GM18502 (cell line): ENCODE measurements around the gene EML3.
A peak's percentile ranks its signal among the peaks of the same experiment; 100 is the strongest.
"Not testable (repeated sequence)": the region's sequence is repeated elsewhere in the genome, so short reads cannot be mapped to it uniquely, and the experiment has no call there.

ENCODE experiments used
- ATAC-seq: cut with Tn5 transposase; IDR thresholded peaks from one replicate; pipeline ENCODE4 v1.9.1; 2021; ENCODE audit warnings: mild to moderate bottlenecking; ENCODE audit not compliant: unreplicated experiment, poor library complexity

The EML3 gene

GRCh38 chr11:62621567-62622470 lies 9.2 kb upstream of the EML3 start, which contains the start of gene B3GAT3:
Gene B3GAT3 (minus strand): TSS chr11:62621986. CDS start chr11:62621947, 39 bp downstream.
- ATAC-seq = peak; percentile 94

GRCh38 chr11:62621027-62621566 lies 8.5 kb upstream of the EML3 start:
- no peak for ATAC-seq

- ATAC-seq = not testable (repeated sequence)
These were observed 4.4 kb upstream of the EML3 start for GRCh38 chr11:62616957-62617356.

GRCh38 chr11:62615521-62615920 lies 2.9 kb upstream of the EML3 start:
- ATAC-seq = no peak

GRCh38 chr11:62614275-62614674 lies 1.7 kb upstream of the EML3 start:
- ATAC-seq = no peak

- ATAC-seq = no peak
These were observed 760 bp upstream of the EML3 start for GRCh38 chr11:62613291-62613778.

GRCh38 chr11:62611705-62612365 lies 740 bp downstream of the EML3 start:
- ATAC-seq = peak; percentile 20

GRCh38 chr11:62610814-62611704 lies 1.5 kb downstream of the EML3 start:
- ATAC-seq = no peak

GRCh38 chr11:62610403-62610802 lies 2.2 kb downstream of the EML3 start:
- no peak for ATAC-seq

- ATAC-seq = no peak
These were observed 3.8 kb downstream of the EML3 start for GRCh38 chr11:62608776-62609175.

GRCh38 chr11:62607714-62608113 lies 4.9 kb downstream of the EML3 start:
- no peak for ATAC-seq

GRCh38 chr11:62605902-62606301 lies 6.7 kb downstream of the EML3 start:
- no peak for ATAC-seq

GRCh38 chr11:62605467-62605866 lies 7.1 kb downstream of the EML3 start:
- no peak for ATAC-seq

GRCh38 chr11:62604460-62605120 lies 8.0 kb downstream of the EML3 start:
- no peak for ATAC-seq

- no peak for ATAC-seq
These were observed 8.7 kb downstream of the EML3 start for GRCh38 chr11:62603776-62604299.

- no peak for ATAC-seq
These were observed 9.5 kb downstream of the EML3 start for GRCh38 chr11:62603072-62603408.

GRCh38 chr11:62602141-62603071 lies 10.2 kb downstream of the EML3 start:
- ATAC-seq = no peak

GRCh38 chr11:62601372-62602140 lies 11.0 kb downstream of the EML3 start, which contains the start of gene MTA2:
Gene MTA2 (minus strand): TSS chr11:62601865. CDS start chr11:62601450, 415 bp downstream.
- peak; percentile 77 for ATAC-seq
